Effector memory CD4-positive, alpha-beta T cell (primary cell): ENCODE measurements around the gene OR52L1.

Source experiments
- DNase-seq, 3 donors: peaks; one replicate each; pipeline ENCODE4 v3.0.0-alpha.2; 2020
- H3K27ac ChIP-seq: 2 replicates; pipeline ENCODE4 v1.7.0; 2013; ENCODE audit warnings: mild to moderate bottlenecking, low read length, moderate library complexity; ENCODE audit not compliant: insufficient read depth, poor library complexity, severe bottlenecking
- H3K27me3 ChIP-seq: replicated peaks from 2 replicates; pipeline ENCODE4 v1.7.0; 2013; ENCODE audit warnings: mild to moderate bottlenecking, low read length; ENCODE audit not compliant: insufficient read depth, control insufficient read depth, poor library complexity, severe bottlenecking
- H3K36me3 ChIP-seq: 2 replicates; pipeline ENCODE4 v1.7.0; 2013; ENCODE audit warnings: mild to moderate bottlenecking, low read length, moderate library complexity; ENCODE audit not compliant: control insufficient read depth, insufficient read depth
- H3K4me1 ChIP-seq: 2 replicates; pipeline ENCODE4 v1.7.0; 2013; ENCODE audit warnings: low read length, mild to moderate bottlenecking; ENCODE audit not compliant: control insufficient read depth, insufficient read depth, poor library complexity, severe bottlenecking
- H3K4me3 ChIP-seq: 2 replicates; pipeline ENCODE4 v1.7.0; 2013; ENCODE audit warnings: low read length, low read depth, mild to moderate bottlenecking; ENCODE audit not compliant: insufficient read depth, poor library complexity, severe bottlenecking
- H3K9me3 ChIP-seq: 2 replicates; pipeline ENCODE4 v1.7.0; 2013; ENCODE audit warnings: mild to moderate bottlenecking, low read length, moderate library complexity; ENCODE audit not compliant: control insufficient read depth
- total RNA-seq, 3 donors: gene quantifications; one replicate each; lab custom pipeline; 2026; lab: John Stamatoyannopoulos, UW

The OR52L1 gene
- total RNA-seq: 0 to 0.09 (median 0) reads per million in 3 donors

GRCh38 chr11:5986885-5987284 lies at the start of gene OR52L1:
TSS of gene OR52L1 (minus strand) at chr11:5986985. CDS start at chr11:5986930, 55 bp downstream.
- H3K36me3 ChIP-seq: no peaks in the 10 kb centered on the region
- DNase-seq: no peak
- no peaks in the 10 kb centered on the region for H3K9me3 ChIP-seq
- no peak within 1 kb of the TSS for H3K27ac ChIP-seq
- H3K4me3 ChIP-seq: no peak within 1 kb of the TSS
- H3K4me1 ChIP-seq: no peaks in the 10 kb centered on the region
- no peaks in the 10 kb centered on the region for H3K27me3 ChIP-seq

DNA sequence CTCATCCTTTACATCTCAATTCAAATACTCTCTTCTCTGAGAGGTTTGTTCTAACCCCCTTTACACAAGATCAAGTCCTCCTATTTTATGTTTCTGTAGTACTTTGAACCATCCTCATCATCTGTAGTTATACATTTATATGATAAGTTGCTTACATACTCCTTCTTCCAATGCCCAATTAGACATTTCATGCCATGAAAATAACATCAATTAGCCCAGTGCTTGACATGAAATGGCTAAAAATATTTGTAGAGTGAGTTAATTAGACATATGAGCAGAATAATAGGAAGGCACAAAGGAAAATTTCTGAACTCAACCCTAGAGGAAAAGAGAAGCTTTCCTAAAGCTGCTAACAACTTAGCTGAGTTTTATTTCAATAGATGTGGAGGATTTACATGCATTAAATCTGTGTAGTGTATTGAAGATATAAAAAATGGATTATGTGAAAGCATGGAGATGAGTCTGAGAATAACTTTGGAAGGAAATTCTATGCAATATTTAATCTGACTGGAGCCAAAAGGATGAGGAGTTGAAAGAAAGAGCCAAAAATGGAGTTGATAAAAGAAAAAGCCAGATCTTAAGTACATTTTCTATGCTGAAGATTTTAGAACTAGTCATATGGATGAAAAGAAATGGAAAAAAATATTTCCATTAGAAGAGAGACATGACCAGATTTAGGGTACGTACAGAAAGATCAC lies 44.1 kb upstream of the OR52L1 start, which contains the start of gene OR56A1:
Gene OR56A1 (minus strand): TSS at position 51 of the 698 bp plus-strand sequence. CDS start 3,066 bp downstream, outside the sequence.
- Histone ChIP-seq H3K27ac (no peak within 1 kb of the TSS), H3K4me1 (no peaks in the 10 kb centered on the region), H3K27me3 (no peaks in the 10 kb centered on the region), H3K9me3 (no peaks in the 10 kb centered on the region), H3K36me3 (no peaks in the 10 kb centered on the region), H3K4me3 (no peak within 1 kb of the TSS)
- no peak for DNase-seq

DNA sequence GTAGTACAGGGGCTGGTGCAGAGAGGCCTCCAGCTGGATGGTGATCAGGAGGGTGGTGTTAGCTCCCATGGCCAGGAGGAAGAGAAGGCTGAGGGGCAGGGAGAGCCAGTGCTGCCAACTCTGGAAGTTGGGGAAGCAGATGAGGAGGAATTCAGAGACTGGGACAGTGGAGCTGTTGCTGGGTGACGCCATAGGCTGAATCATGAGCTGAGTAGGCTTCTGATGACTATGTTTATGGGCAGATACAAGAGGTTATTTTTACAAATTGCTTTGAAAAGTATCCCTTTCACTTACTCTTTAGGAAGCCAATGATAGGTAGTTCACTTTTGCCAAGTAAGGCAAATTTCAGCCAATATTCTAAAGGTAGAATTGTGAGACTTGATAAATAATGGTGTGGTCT lies 40.7 kb upstream of the OR52L1 start:
- Histone ChIP-seq H3K9me3 (no peaks in the 10 kb centered on the region), H3K27ac (no peak overlapping the region), H3K36me3 (no peaks in the 10 kb centered on the region), H3K4me1 (no peaks in the 10 kb centered on the region), H3K4me3 (no peak overlapping the region), H3K27me3 (peaks cover 2% of the 10 kb centered on the region)
- DNase-seq: no peak

GRCh38 chr11:6025056-6025455 lies 38.3 kb upstream of the OR52L1 start:
- no peak for DNase-seq
- Histone ChIP-seq H3K4me3 (no peak overlapping the region), H3K27me3 (peaks cover 2% of the 10 kb centered on the region), H3K4me1 (no peaks in the 10 kb centered on the region), H3K9me3 (no peaks in the 10 kb centered on the region), H3K36me3 (no peaks in the 10 kb centered on the region), H3K27ac (no peak overlapping the region)

- no peaks in the 10 kb centered on the region for H3K4me1 ChIP-seq
- no peak overlapping the region for H3K27ac ChIP-seq
- peaks cover 2% of the 10 kb centered on the region for H3K27me3 ChIP-seq
- no peak for DNase-seq
- no peaks in the 10 kb centered on the region for H3K9me3 ChIP-seq
- no peaks in the 10 kb centered on the region for H3K36me3 ChIP-seq
- no peak overlapping the region for H3K4me3 ChIP-seq
Measured at GRCh38 chr11:6022956-6023355, 36.2 kb upstream of the OR52L1 start.

DNA sequence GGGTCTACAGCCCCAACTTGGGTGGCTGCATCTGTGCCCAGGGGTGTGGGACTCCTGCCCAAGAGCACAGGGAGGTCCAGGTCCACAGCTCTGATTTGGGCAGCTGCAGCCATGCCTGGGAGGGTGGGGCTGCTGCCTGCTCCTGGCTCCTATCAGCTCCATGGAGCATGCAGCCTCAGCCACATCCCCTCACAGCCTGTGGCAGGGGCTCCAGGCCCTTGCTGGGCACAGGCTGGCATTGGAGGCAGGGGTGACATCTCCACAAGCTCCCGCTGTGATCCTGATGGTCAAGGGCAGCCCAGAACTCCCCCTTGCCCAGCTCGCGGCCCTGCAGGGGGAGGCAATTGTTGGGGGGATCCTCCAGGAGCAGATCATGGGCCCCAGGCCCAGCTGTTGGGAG lies 26.3 kb upstream of the OR52L1 start:
- no peak overlapping the region for H3K4me3 ChIP-seq
- no peak overlapping the region for H3K27ac ChIP-seq
- DNase-seq: no peak
- H3K9me3 ChIP-seq: no peaks in the 10 kb centered on the region
- no peaks in the 10 kb centered on the region for H3K36me3 ChIP-seq
- no peaks in the 10 kb centered on the region for H3K27me3 ChIP-seq
- H3K4me1 ChIP-seq: no peaks in the 10 kb centered on the region

- no peak overlapping the region for H3K4me3 ChIP-seq
- H3K4me1 ChIP-seq: no peaks in the 10 kb centered on the region
- H3K27me3 ChIP-seq: no peaks in the 10 kb centered on the region
- no peaks in the 10 kb centered on the region for H3K36me3 ChIP-seq
- DNase-seq: no peak
- H3K9me3 ChIP-seq: no peaks in the 10 kb centered on the region
- H3K27ac ChIP-seq: no peak overlapping the region
Measured at GRCh38 chr11:6012035-6012668, 25.4 kb upstream of the OR52L1 start.

DNA sequence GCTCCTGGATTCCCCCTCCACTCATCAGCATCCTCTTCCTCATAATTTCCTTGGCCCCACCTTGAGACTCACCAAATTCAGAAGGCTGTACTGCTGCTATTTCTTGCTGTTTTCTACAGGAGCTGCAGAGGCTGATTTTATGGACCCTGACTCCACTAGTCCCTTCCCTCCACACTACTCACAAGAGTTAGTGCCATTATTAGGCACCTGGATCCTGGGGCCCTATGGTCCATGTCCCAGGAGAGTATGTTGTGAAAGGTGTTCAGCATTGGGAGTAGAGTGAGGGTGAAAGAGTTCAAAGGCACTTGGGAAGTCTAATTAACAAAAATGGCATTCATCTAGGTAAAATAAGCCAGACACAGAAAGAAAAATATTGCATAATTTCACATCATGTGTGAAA lies 20.1 kb upstream of the OR52L1 start, which contains the start of gene OR56A4:
Gene OR56A4 (minus strand): TSS at position 101 of the 400 bp plus-strand sequence. CDS start 3,954 bp downstream, outside the sequence.
- no peak for DNase-seq
- Histone ChIP-seq H3K27ac (no peak within 1 kb of the TSS), H3K9me3 (no peaks in the 10 kb centered on the region), H3K36me3 (no peaks in the 10 kb centered on the region), H3K4me3 (no peak within 1 kb of the TSS), H3K27me3 (no peaks in the 10 kb centered on the region), H3K4me1 (no peaks in the 10 kb centered on the region)

DNA sequence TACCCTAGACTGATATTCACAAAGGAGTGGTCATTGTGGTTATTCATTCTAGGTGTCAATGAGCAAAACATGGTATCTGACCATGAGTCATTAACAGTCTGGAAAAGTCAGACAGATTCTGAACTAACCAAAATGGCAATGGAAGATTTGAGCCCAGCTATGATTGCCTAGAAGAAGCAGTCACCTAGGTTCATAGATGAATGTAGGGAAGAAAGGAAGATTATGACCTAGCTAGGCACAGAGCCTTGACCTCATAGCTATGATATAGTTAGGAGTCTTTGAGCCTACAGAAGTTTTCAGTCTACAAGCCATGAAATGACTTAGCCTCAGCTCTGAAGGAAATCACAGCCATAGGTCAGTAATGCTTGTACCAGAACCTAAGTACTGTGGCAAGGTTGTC lies 19.6 kb upstream of the OR52L1 start:
- Histone ChIP-seq H3K9me3 (no peaks in the 10 kb centered on the region), H3K27ac (no peak overlapping the region), H3K27me3 (no peaks in the 10 kb centered on the region), H3K4me3 (no peak overlapping the region), H3K36me3 (no peaks in the 10 kb centered on the region), H3K4me1 (no peaks in the 10 kb centered on the region)
- DNase-seq: no peak

GRCh38 chr11:6002202-6002699 lies 15.5 kb upstream of the OR52L1 start:
- H3K4me3 ChIP-seq: no peak overlapping the region
- no peaks in the 10 kb centered on the region for H3K9me3 ChIP-seq
- H3K27ac ChIP-seq: no peak overlapping the region
- H3K4me1 ChIP-seq: no peaks in the 10 kb centered on the region
- DNase-seq: no peak
- no peaks in the 10 kb centered on the region for H3K36me3 ChIP-seq
- H3K27me3 ChIP-seq: no peaks in the 10 kb centered on the region
